Measurements from ENCODE around the gene RPS15.

RPS15 gene

GRCh38 chr19:1455002-1455335 is 16.8 kb downstream of the RPS15 start:
- no peak for DNase-seq

GRCh38 chr19:1455336-1456120 is 17.3 kb downstream of the RPS15 start:
- DNase-seq, result no peak

DNA sequence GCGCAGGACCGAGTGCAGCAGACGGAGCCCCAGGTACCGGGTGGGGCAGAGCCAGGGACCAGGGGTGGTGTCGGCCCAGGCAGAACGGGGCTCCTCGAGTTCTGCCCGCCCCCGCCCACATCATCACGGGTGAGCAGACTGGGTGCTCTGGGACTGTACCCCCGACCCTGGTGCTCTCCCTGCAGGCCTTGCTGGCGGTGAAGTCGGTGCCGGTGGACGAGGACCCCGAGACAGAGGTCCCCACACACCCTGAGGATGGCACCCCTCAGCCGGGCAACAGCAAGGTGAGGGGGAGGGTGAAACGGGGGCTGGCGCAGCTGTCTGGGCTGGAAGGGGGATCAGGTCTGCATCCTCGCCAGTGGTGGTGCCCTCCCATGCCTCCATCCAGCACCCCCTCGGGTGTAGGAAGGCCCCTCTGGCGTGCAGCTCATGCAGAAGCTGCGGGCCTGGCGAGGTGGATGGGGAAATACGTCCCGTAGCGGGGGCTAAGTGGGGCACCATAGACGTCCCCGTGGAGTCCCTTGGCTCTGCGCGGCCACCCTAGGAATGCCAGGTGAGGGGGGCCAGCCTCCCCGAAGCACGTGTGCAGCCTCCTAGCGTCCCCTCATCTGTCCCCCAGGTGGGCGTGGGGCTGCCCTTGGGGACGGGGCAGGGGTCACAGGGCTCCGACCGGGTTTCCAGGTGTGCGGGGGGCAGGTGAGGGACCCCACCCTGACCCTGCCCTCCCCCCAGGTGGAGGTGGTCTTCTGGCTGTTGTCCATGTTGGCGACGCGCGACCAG is 18.1 kb downstream of the RPS15 start:
- DNase-seq, result no peak

DNA sequence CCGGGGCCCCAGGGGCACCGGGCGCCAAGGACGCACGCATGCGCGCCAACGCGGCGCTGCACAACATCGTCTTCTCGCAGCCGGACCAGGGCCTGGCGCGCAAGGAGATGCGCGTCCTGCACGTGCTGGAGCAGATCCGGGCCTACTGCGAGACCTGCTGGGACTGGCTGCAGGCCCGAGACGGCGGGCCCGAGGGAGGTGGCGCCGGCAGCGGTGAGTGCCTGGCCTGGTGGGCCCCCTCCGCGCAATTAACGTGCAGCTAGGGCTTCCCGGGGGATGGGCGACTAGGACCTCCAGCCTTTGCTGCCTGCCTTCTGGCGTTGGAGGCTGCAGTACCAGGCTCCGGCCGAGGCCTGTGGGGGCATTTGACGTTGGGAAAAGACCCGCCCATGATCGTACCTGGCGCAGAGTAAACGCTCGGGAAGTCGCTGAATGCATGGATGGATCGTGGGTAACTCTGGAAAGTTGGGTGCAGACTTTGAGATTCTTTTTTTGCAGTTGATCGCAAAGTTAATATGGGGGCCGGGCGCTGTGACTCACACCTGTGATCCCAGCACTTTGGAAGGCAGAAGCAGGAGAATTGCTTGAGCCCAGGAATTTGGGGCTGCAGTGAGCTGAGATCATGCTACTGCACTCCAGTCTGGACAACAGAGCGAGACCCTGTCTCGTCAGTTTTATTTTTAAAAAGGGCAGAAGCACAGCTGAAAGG is 19.0 kb downstream of the RPS15 start:
- DNase-seq, result no peak

DNA sequence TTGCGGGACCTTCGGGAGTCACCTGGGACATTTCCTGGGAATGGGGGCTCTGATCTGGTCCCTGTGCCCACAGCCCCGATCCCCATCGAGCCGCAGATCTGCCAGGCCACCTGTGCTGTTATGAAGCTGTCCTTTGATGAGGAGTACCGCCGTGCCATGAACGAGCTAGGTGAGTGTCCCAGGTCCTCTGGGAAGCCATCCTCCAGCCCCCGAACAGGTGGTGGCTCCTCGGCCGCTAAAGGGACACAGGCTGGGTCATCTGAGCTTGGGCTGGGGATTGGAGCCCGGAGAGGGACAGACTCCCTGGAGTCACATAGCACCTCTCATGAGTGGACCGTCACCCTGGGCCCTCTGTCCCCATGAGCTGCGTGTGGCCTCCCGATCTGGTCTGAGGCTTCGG is 19.7 kb downstream of the RPS15 start:
- no peak for DNase-seq

GRCh38 chr19:1459479-1459878 is 21.3 kb downstream of the RPS15 start:
- no peak for DNase-seq

DNA sequence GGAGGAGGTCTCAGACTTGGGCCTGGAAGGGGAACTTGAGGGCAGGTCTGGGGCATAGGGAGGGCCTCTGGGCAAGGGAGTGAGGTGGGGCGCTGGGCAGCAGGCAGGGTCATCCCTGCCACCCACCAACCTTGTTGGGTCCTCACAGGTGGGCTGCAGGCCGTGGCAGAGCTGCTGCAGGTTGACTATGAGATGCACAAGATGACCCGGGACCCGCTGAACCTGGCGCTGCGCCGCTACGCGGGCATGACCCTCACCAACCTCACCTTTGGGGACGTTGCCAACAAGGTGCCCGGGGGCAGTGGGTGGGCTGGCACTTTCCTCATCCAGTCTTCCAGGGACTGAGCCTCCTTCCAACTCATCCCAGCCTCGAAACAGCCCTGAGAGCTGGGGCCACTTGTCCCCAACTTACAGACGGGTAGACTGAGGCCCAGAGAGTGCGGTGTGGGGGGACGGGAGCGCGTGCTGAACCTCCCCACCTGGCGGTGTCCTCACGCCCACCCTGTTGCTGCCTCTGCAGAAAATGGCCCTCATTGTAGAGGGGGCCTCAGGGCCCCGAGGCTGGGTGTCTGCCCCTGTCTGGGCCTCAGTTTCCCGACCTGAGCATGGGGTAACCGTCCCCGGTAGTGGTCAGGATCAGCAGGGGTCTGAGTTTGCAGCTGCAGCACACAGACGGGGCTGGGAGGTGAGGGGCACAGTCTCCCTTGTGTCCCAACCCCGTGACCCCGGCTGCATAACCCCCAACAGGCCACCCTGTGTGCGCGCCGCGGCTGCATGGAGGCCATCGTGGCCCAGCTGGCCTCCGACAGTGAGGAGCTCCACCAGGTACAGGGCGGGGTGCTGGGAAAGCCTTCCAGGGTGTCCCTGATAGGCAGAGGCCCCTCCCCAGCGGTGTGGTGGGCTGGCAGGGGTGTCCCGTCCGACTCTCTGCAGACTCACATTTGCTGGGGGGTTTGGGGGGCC is 22.1 kb downstream of the RPS15 start:
- no peak for DNase-seq

- no peak for DNase-seq
Measured at GRCh38 chr19:1461862-1462261, 23.7 kb downstream of the RPS15 start.

DNA sequence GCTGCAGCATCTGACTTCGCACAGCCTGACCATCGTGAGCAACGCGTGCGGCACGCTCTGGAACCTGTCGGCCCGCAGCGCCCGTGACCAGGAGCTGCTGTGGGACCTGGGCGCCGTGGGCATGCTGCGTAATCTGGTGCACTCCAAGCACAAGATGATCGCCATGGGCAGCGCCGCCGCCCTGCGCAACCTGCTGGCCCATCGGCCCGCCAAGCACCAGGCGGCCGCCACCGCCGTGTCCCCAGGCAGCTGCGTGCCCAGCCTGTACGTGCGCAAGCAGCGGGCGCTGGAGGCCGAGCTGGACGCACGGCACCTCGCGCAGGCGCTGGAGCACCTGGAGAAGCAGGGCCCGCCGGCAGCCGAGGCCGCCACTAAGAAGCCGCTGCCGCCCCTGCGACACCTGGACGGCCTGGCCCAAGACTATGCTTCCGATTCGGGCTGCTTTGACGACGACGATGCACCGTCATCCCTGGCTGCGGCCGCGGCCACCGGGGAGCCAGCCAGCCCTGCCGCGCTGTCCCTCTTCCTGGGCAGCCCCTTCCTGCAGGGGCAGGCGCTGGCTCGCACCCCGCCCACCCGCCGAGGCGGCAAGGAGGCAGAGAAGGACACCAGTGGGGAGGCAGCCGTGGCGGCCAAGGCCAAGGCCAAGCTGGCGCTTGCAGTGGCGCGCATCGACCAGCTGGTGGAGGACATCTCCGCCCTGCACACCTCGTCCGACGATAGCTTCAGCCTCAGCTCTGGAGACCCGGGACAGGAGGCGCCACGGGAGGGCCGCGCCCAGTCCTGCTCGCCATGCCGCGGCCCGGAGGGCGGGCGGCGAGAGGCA is 27.2 kb downstream of the RPS15 start:
- DNase-seq, result no peak

DNA sequence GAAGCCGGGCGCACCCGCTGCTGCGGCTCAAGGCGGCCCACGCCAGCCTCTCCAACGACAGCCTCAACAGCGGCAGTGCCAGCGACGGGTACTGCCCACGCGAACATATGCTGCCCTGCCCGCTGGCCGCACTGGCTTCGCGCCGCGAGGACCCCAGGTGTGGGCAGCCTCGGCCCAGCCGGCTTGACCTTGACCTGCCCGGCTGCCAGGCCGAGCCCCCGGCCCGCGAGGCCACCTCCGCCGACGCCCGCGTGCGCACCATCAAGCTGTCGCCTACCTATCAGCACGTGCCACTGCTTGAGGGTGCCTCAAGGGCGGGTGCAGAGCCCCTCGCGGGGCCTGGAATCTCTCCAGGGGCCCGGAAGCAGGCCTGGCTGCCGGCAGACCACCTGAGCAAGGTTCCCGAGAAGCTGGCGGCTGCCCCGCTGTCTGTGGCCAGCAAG is 27.8 kb downstream of the RPS15 start:
- no peak for DNase-seq

- no peak for DNase-seq
Measured at GRCh38 chr19:1466461-1467214, 28.4 kb downstream of the RPS15 start.

- no peak for DNase-seq
Measured at GRCh38 chr19:1467215-1467489, 29.0 kb downstream of the RPS15 start.

DNA sequence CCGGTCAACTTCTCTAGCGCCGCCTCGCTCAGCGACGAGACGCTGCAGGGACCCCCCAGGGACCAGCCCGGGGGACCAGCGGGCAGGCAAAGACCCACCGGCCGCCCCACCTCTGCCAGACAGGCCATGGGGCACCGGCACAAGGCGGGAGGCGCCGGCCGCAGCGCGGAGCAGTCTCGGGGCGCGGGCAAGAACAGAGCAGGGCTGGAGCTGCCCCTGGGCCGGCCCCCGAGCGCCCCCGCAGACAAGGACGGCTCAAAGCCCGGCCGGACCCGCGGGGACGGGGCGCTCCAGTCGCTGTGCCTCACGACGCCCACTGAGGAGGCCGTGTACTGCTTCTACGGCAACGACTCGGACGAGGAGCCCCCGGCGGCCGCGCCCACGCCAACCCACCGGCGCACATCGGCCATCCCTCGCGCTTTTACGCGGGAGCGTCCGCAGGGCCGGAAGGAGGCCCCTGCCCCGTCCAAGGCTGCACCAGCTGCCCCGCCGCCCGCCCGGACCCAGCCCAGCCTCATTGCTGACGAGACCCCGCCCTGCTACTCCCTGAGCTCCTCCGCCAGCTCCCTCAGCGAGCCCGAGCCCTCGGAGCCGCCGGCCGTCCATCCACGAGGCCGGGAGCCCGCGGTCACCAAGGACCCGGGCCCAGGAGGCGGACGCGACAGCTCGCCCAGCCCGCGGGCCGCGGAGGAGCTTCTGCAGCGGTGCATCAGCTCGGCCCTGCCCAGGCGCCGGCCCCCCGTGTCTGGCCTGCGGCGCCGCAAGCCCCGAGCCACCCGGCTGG is 29.5 kb downstream of the RPS15 start:
- no peak for DNase-seq

DNA sequence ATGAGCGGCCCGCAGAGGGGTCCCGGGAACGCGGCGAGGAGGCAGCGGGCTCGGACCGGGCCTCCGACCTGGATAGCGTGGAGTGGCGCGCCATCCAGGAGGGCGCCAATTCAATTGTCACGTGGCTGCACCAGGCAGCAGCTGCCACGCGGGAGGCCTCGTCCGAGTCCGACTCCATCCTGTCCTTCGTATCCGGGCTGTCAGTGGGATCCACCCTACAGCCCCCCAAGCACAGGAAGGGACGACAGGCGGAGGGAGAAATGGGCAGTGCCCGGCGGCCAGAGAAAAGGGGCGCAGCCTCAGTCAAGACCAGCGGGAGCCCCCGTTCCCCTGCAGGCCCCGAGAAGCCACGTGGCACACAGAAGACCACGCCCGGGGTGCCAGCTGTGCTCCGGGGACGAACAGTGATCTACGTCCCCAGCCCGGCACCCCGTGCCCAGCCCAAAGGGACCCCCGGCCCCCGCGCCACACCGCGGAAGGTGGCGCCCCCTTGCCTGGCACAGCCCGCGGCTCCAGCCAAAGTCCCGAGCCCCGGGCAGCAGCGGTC is 30.2 kb downstream of the RPS15 start:
- no peak for DNase-seq

- DNase-seq, result no peak
Measured at GRCh38 chr19:1468821-1469254, 30.6 kb downstream of the RPS15 start.

DNA sequence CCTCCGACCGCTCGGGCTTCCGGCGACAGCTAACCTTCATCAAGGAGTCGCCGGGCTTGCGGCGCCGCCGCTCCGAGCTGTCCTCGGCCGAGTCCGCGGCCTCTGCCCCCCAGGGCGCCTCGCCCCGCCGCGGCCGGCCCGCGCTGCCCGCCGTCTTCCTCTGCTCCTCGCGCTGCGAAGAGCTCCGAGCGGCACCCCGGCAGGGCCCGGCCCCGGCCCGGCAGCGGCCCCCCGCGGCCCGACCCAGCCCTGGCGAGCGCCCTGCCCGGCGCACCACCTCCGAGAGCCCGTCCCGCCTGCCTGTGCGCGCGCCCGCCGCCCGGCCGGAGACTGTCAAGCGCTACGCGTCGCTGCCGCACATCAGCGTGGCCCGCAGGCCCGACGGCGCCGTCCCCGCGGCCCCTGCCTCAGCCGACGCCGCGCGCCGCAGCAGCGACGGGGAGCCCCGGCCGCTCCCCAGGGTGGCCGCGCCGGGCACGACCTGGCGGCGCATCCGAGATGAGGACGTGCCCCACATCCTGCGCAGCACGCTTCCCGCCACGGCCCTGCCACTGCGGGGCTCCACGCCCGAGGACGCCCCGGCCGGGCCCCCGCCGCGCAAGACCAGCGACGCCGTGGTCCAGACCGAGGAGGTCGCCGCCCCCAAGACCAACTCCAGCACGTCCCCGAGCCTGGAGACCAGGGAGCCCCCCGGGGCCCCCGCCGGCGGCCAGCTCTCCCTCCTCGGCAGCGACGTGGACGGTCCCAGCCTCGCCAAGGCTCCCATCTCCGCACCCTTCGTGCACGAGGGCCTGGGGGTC is 31.3 kb downstream of the RPS15 start:
- no peak for DNase-seq

GRCh38 chr19:1470055-1470304 is 31.8 kb downstream of the RPS15 start:
- no peak for DNase-seq

DNA sequence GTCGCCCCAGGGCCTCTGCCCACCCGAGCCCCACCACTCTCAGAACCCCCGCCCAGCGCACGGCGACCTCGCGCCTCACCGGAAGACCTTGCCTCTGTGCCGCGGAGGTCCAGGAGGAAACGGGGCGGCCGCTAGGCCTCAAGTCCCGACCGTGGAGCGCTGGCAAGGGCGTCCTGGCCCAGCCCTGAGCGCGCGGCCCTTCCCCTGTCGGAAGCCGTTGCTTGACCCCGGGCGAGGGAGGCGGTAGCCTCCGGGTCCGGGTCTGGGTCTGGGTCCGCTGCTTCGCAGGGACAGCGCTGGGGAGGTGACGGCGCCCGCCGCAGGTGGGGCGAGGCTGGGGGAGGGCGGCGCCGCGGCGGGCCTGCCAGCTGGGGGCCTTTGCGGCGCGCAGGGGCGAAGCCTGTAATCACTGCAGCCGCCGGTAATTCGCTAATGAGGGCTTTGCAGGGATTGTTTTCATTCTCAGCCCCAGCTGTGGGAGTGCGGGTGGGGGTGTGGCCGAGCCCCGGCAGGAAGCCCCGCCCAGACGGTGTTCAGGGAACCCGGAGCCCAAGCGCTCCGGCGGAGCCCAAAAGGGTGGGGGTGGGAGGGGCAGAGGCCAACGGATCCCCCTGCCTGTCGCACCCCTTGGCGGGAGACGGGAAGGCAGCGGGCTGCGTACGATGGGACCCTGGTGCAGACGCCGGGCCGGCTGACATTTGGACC is 32.3 kb downstream of the RPS15 start:
- DNase-seq, result peak; percentile 45

DNA sequence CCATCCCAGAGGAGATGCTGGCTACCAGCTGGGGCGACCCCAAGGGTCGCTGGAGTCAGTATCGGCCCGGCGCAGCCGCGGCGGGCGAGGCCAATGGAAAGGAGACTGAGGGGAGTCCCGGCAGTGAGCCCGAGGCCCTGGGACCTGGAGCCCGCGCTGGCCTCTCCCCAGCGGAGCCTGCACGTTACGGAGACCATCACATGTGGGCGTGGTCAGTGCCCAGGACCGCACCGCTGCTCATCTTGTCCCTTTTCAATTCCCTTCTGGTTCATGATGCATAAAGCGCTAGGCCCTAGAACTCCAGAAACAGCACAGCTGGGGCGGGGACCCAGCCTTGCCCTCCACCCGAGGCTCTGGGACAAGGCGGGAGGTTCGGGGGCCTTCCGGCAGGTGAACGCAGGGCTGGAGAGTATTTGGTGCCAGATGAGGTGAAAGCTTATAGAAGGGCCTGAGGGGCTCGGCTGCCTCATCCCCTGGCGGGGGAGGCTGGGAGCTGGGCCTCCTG is 32.9 kb downstream of the RPS15 start:
- peak; percentile 32 for DNase-seq
